Measurements from ENCODE around the gene ADGRG6.

DNA sequence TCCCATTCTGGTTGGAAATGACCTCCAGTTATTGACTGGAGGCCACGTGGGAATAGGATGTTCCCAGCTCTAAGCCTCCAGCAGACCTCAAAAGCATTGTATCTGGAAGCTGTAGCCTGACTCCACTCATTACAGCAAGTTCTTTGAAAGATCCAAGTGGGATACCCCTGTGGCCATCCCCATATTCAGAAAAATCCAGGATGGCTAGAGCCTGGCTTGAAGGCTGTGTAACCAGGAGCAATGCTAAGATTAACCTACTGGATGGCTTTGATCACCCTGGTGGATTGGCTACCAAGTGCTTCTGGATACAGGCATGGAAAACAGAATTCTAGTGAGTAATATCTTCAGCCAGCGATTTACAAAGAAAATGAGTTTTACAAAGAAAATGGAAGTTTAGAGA is 151.2 kb downstream of the ADGRG6 start:
- TF ChIP-seq, protein P1, sequence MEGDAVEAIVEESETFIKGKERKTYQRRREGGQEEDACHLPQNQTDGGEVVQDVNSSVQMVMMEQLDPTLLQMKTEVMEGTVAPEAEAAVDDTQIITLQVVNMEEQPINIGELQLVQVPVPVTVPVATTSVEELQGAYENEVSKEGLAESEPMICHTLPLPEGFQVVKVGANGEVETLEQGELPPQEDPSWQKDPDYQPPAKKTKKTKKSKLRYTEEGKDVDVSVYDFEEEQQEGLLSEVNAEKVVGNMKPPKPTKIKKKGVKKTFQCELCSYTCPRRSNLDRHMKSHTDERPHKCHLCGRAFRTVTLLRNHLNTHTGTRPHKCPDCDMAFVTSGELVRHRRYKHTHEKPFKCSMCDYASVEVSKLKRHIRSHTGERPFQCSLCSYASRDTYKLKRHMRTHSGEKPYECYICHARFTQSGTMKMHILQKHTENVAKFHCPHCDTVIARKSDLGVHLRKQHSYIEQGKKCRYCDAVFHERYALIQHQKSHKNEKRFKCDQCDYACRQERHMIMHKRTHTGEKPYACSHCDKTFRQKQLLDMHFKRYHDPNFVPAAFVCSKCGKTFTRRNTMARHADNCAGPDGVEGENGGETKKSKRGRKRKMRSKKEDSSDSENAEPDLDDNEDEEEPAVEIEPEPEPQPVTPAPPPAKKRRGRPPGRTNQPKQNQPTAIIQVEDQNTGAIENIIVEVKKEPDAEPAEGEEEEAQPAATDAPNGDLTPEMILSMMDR (conservative IDR thresholded peaks at IDR 0.05), result no peak
- no peak for TF ChIP-seq EZH2 (IDR thresholded peaks at IDR 0.05; ENCODE audit: low read depth)
